Measurements from ENCODE around the gene SKIC8.
A peak's percentile ranks its signal among the peaks of the same experiment; 100 is the strongest.

SKIC8 gene

GRCh38 chr15:78299101-78299930, at the start of gene SKIC8:
Gene SKIC8, minus strand, starts transcription at chr15:78299609. Its CDS starts 3,923 bp downstream, at chr15:78295686.
- DNase-seq = peak; percentile 81

DNA sequence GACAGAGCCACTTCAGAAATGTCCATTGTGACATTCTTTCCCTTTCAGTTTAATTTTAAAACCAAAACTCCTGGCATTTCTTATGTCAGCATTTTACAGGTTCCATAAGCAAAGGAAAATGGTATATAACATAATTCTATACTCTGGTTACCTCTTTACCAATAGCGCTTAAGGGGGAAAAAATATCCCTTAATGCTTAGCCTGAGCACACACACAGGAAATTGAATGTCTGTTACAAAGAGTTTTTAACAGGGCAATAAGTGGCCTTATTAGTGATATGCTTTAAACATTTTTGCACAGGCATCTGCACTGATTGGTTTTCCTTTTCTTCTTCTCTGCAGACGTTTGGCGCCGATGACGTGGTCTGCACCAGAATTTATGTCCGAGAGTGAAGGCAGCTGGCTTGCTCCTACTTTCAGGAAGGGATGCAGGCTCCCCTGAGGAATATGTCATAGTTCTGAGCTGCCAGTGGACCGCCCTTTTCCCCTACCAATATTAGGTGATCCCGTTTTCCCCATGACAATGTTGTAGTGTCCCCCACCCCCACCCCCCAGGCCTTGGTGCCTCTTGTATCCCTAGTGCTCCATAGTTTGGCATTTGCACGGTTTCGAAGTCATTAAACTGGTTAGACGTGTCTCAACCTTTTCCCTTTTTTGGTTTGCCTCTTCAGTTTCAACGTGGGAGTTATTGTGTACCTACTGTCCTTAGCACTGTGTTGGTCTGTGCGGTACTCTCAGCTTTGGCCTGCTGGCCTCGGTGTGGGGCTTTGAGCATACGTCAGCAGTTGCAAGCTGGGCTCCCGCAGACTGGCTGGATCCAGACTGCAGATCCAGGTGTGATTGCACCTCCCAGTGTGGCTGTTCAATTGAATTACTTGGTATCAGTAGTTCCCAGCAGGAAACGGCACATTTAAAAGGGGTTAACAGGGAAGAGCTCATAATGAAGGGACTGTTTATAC, 48.5 kb upstream of the SKIC8 start:
- no peak for DNase-seq

- DNase-seq = no peak
Measured at GRCh38 chr15:78345396-78346125, 46.2 kb upstream of the SKIC8 start.

DNA sequence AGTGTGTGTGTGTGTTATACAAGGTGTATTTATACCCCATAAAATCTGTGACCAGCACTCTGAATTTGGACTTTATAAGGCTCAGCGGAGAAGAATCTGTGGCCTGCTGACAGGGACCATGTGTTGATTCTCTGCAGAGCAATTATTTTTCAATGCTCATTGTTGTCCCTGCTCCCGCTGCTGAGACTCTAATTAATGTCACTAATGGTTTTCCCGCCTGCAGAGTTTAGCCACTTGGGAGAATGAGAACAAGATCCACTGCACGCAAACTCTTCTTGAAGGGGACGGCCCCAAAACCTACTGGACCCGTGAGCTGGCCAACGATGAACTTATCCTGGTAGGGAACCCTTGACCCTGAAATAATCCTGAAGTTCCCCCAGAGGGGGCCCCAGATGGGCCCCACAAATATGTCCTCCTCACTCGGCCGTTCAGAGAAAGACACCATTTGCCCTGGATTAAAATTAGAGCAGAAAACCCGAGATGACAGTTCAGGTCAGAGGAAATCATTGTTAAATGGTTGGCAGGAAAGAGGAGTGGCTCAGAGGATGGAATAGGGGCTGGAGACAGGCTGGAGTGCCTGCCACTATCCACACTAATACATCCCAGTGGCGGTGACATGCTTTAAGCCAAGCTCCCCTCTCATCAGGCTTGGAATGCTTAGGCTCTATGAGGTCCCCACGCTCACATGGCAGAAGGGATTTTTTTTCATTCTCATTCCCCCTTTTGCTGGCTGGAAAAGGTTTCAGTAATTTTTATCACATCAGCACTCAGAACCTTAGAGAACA, 44.1 kb upstream of the SKIC8 start:
- DNase-seq = no peak

DNA sequence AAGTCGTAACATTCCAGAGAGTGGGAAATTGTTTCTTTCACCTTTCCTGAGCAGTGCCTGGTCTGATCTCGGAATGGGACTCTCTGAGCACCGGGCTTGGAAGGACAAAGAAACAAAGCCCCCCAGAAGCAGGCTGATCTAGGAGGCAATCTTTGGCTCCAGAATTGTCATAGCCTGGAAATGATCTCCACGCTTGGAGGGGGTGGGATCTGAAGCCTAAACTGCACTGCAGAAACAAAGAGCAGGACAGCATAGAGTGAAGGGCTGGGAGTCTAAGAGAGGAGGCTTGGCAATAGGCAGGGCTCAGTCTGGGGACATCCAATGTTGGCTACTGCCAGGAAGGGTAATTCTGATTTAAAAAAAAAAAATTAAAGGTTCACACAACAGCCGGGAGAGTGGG, 42.6 kb upstream of the SKIC8 start:
- DNase-seq = no peak

DNA sequence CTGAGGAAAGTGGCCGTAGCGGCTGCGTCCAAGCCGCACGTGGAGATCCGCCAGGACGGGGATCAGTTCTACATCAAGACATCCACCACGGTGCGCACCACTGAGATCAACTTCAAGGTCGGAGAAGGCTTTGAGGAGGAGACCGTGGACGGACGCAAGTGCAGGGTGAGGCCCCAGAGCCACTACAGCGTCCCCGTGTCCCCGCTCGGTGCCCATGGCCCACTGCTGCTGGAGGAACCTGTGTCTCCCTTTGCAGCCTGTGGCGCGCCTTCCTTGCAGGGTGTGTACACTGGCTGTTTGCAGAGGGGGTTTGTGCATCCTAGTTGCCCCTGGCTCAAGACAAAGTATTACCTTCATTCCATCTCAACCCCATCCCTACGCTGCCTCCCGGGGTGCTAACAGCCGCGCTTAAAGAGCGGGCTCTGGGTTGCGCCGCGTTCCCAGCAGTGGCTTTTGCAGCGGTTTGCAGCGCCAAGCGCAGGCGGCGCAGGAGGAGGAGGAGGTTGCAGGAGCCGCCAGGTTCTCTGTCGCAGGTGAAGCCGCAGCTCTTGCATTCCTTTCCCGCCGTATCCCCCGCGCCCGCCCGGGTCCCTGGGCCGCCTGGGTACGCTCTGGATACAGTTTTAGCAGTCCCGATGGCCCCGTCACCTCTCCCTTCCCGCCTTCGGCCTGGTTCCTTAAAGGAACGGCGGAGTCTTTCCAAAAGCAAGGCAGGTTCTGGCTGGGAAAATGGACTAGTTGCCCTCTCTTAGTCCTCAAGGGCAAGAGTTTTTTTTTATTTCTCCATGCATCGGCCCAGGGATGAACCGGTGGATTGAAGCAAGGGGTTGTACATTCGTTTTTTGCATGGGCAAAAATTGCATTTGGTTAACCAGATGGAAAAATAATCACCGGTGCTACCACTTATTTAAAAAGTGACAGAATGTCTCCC, 41.9 kb upstream of the SKIC8 start:
- no peak for DNase-seq

DNA sequence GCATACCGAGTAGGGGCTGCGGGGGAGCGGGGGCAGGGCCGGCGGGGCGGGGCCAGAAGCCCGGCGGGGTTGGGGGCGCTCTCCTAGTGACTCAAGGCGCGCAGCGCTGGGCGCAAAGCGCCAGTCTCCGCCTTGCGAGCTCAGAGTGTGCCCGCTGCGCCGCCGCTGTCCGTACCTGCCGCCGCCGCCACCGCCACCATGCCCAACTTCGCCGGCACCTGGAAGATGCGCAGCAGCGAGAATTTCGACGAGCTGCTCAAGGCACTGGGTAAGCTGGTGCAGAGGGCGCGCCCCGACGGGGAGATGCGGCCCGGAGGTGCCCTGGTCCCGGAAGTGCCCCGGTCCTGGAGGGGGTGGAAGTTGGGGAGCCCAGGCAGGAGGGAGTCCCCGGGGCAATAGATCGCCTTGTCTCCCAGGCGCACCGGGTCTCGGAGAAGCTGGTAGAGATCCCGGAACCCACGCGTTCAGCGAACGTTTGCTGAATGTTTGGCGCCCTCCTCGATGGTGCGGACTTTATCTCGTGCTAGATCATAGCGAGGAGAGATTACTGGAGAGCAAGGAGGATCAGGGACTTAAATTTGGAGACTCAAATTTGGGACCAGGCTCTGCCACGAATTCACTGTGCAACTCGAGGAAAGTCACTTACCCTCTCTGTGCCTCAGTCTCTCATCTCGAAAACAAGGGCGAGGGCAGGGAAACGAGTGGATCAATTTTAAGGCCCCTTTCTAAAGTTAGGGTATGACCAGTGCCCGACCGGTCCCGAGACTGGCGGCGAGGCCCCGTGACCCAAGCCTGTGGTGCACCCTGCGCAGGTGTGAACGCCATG, 41.0 kb upstream of the SKIC8 start, which contains the start of gene CRABP1:
CRABP1 (plus strand) TSS at position 123 of the 826 bp plus-strand sequence; CDS start at position 199, 76 bp downstream.
- no peak for DNase-seq

DNA sequence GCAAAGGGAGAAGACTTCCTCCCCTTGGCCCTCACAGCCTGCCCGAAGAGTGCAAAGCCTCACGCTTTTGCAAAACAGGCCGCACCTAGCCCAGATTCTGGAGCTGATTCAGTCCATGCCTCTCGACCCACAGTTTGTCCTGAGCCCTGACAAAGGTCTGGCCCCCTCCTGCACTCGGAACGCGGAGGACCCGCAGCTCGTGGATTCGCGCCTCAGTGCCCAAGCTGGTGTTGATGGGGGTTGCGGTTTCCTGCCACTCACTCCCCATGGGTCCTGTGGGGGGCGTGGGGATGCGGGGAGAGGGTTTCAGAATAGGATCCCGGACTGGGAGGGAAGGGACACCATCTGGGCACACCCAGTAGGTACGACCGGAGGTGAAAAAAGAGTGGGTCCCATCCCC, 40.1 kb upstream of the SKIC8 start:
- no peak for DNase-seq

GRCh38 chr15:78338781-78339180, 39.4 kb upstream of the SKIC8 start:
- no peak for DNase-seq

DNA sequence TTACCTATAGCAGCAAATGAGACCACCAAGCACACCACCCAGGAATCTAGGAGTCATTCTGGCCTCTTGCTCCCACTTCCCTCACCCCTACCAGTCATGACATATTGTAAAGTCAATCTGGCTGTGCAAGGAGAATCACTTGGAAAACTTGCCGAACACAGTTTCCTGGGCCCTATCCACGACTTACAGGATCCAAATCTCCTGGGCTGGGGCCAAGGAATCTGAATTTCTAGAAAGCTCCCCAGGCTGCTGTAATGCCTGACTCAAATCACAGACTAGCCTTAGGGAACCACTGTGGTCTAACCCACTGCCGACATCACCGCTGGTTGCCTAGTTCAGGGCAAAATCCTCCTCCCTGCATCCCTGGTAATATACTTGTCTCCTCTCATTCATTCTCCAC, 36.6 kb upstream of the SKIC8 start:
- DNase-seq = no peak

GRCh38 chr15:78334845-78335244, 35.4 kb upstream of the SKIC8 start:
- no peak for DNase-seq

GRCh38 chr15:78329625-78330024, 30.2 kb upstream of the SKIC8 start:
- DNase-seq = no peak

DNA sequence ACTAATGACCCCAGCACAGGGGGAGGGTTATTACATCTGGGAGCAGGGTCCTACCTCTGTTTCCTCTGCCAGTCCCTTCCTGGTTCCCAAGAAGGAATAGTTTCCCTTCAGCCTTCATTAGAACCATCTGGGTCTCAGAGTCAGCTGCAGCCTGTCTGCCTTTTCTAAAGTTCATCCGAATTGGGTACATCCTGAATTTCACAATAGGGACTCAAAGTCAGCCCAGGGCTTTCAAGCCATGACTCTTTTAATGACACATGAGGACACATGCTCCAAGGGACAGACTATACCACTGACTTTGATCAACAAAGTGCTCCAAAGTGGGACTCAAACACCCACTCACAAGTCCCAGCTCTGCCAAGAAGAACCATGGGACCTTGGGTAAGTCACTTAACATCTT, 28.1 kb upstream of the SKIC8 start:
- no peak for DNase-seq

- no peak for DNase-seq
Measured at GRCh38 chr15:78325092-78325843, 25.9 kb upstream of the SKIC8 start.

DNA sequence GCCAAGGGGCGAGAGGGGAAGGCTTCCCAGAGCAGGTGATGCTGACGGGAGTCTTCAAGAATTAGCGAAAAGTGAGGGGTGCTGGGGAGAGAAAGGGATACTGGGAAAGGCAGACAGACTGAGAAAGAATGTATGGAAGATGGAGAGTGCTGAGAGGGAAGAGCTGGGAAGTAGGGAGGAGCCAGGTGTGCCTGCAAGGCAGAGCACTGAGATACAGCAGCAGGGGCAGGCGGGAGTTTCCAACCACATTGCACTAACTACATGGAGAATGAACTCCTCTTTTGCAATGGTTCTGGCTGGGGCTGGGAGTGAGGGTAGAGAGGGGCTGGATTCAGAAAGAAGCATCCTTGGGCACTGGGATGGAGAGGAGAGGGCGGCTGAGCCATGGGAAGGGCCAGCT, 24.7 kb upstream of the SKIC8 start:
- DNase-seq = no peak

GRCh38 chr15:78323693-78324092, 24.3 kb upstream of the SKIC8 start:
- no peak for DNase-seq

DNA sequence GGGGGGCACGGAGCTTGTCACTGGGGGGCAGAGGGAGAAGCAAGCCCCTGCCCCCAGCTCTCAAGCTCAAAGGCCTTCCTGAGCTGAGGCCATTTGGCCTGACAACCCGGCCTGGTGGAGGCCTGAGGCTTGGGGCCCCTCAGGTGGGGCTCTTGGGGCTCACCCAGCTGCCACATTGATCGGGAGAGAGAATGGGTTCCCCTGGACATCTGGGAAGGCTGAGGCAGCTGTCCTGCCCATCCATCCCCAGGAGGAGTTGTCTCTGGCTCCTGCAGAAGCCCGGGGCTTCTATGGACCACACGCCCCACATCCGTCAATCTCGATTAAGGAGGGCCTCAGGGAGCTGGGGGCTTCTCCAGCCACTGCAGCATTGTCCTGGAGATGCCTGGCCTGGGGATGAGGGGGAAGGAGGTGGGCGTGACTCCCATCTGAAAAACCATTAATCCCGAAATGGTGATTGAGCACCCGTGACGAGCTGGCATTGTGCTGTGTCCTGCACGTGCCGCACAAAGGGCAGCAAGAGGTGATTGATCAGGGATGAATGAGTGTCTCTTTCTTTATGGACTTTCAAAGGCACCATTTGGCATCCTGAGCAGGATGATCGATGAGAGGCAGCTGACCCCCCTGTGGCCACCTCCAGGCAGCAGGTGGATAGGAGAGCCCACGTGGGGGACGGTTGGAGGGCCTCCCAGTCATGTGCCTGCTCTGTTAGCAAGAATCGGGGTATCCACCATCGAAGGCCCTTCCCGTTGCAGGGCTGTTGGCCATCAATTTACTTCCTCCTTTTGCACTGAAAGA, 23.5 kb upstream of the SKIC8 start:
- DNase-seq = no peak

GRCh38 chr15:78322243-78322642, 22.8 kb upstream of the SKIC8 start:
- DNase-seq = no peak

Data from activated CD4-positive, alpha-beta T cell treated with anti-CD3 and anti-CD28 coated beads for 1 hour (primary cell).